AG20443 (cell line): Measurements from ENCODE around the gene DGCR2.
"Not testable (repeated sequence)": the region's sequence is repeated elsewhere in the genome, so short reads cannot be mapped to it uniquely, and the experiment has no call there.

Experiments used
- DNase-seq: peaks from one replicate; pipeline ENCODE4 v3.0.0; 2012; ENCODE audit warnings: low spot score, mixed read lengths

Gene DGCR2

GRCh38 chr22:19109198-19110063 lies 12.8 kb downstream of the DGCR2 start:
- peak; percentile 58 for DNase-seq

- no peak for DNase-seq
These were observed 13.4 kb downstream of the DGCR2 start for GRCh38 chr22:19108807-19109197.

- DNase-seq, result no peak
These were observed 14.5 kb downstream of the DGCR2 start for GRCh38 chr22:19107730-19108074.

GRCh38 chr22:19106886-19107729 lies 15.1 kb downstream of the DGCR2 start:
- DNase-seq, result no peak

GRCh38 chr22:19105867-19106802 lies 16.1 kb downstream of the DGCR2 start:
- no peak for DNase-seq

GRCh38 chr22:19105456-19105855 lies 16.8 kb downstream of the DGCR2 start:
- no peak for DNase-seq

- peak; percentile 36 for DNase-seq
These were observed 18.1 kb downstream of the DGCR2 start for GRCh38 chr22:19103880-19104821.

- DNase-seq, result no peak
These were observed 24.1 kb downstream of the DGCR2 start for GRCh38 chr22:19098157-19098556.

- DNase-seq, result no peak
These were observed 24.7 kb downstream of the DGCR2 start for GRCh38 chr22:19097518-19097917.

GRCh38 chr22:19096555-19096954 lies 25.7 kb downstream of the DGCR2 start:
- no peak for DNase-seq

GRCh38 chr22:19094393-19094997 lies 27.7 kb downstream of the DGCR2 start:
- DNase-seq, result no peak

- no peak for DNase-seq
These were observed 29.5 kb downstream of the DGCR2 start for GRCh38 chr22:19092725-19093124.

GRCh38 chr22:19090586-19091127 lies 31.6 kb downstream of the DGCR2 start:
- no peak for DNase-seq

GRCh38 chr22:19090183-19090582 lies 32.0 kb downstream of the DGCR2 start:
- no peak for DNase-seq

GRCh38 chr22:19088866-19089595 lies 33.2 kb downstream of the DGCR2 start:
- DNase-seq, result no peak

GRCh38 chr22:19086896-19087295 lies 35.3 kb downstream of the DGCR2 start:
- peak; percentile 82 for DNase-seq

GRCh38 chr22:19086417-19086816 lies 35.8 kb downstream of the DGCR2 start:
- no peak for DNase-seq

- DNase-seq, result peak; percentile 61
These were observed 36.9 kb downstream of the DGCR2 start for GRCh38 chr22:19085233-19085718.

- DNase-seq, result not testable (repeated sequence)
These were observed 37.6 kb downstream of the DGCR2 start for GRCh38 chr22:19084586-19084985.
